HepG2 (cell line): ENCODE data around the gene SHISA7.

Source experiments
- CENPBD1 ChIP-seq: sonication (generic); formaldehyde crosslinking; IDR thresholded peaks from 2 replicates; pipeline ENCODE4 v1.8.0; 2022; ENCODE audit warnings: missing genetic modification reagents, low read depth, mild to moderate bottlenecking, borderline replicate concordance
- EHMT2 ChIP-seq: fragments of 200-600 bp; sonication (generic); IDR thresholded peaks from 2 replicates; pipeline ENCODE4 v1.7.0; 2017; ENCODE audit warnings: antibody characterized with exemption, low read depth, low read length, borderline replicate concordance
- MAX ChIP-seq: IDR thresholded peaks from 2 replicates; pipeline ENCODE4 v1.6.1; 2012; ENCODE audit warnings: inconsistent platforms
- NRL ChIP-seq: sonication (generic); formaldehyde crosslinking; IDR thresholded peaks from 2 replicates; pipeline ENCODE4 v1.5.0; 2020; ENCODE audit warnings: missing genetic modification reagents, mild to moderate bottlenecking, moderate library complexity, borderline replicate concordance
- POLR2AphosphoS5 ChIP-seq: IDR thresholded peaks from 2 replicates; pipeline ENCODE4 v1.6.1; 2012; ENCODE audit warnings: low read depth, low read length
- SMC3 ChIP-seq: IDR thresholded peaks from 2 replicates; pipeline ENCODE4 v1.6.1; 2011; ENCODE audit warnings: low read length, improper control_type of control experiment

GRCh38 chr19:55446060-55446459 is 3.0 kb upstream of the SHISA7 start:
- TF ChIP-seq EHMT2 (no peak), CENPBD1 (CRISPR knock-in tag) (no peak), SMC3 (no peak), NRL (CRISPR knock-in tag) (no peak), POLR2AphosphoS5 (no peak), MAX (no peak)
